ENCODE data around the gene TMEM30B.

TMEM30B gene

GRCh38 chr14:61304688-61305087, 23.6 kb upstream of the TMEM30B start:
- no peak overlapping the region for H2AFZ ChIP-seq (ENCODE audit: low read length)
- TF ChIP-seq EZH2 (IDR thresholded peaks at IDR 0.05; ENCODE audit: borderline replicate concordance, low read length): no peak
- no peak for TF ChIP-seq CTCF (IDR thresholded peaks at IDR 0.05; ENCODE audit: low read length)
- H3K79me2 ChIP-seq (ENCODE audit: insufficient read depth, low read length): no peaks in the 10 kb centered on the region
- no peaks in the 10 kb centered on the region for H3F3A ChIP-seq (ENCODE audit: insufficient read depth, low read length)
- no peak overlapping the region for H3K9ac ChIP-seq (ENCODE audit: low read length)
- H3K4me2 ChIP-seq (ENCODE audit: low read length): no peak overlapping the region
- H3K27ac ChIP-seq (ENCODE audit: low read depth, low read length, poor library complexity, severe bottlenecking): no peak overlapping the region
- H3K9me2 ChIP-seq (ENCODE audit: low read depth, low read length): no peaks in the 10 kb centered on the region
- H3K9me3 ChIP-seq (ENCODE audit: low read length): no peaks in the 10 kb centered on the region
- no peaks in the 10 kb centered on the region for H3K36me3 ChIP-seq (ENCODE audit: insufficient read depth, low read length)
- no peaks in the 10 kb centered on the region for H3K27me3 ChIP-seq (ENCODE audit: insufficient read depth, low read length)
- no peaks in the 10 kb centered on the region for H4K20me1 ChIP-seq (ENCODE audit: insufficient read depth, low read length)
- H3K4me1 ChIP-seq (ENCODE audit: insufficient read depth, low read length, severe bottlenecking): no peaks in the 10 kb centered on the region
- H3K4me3 ChIP-seq (ENCODE audit: low read depth, low read length, poor library complexity, severe bottlenecking): no peak overlapping the region

- no peaks in the 10 kb centered on the region for H3F3A ChIP-seq (ENCODE audit: insufficient read depth, low read length)
- no peaks in the 10 kb centered on the region for H3K9me3 ChIP-seq (ENCODE audit: low read length)
- no peaks in the 10 kb centered on the region for H3K27me3 ChIP-seq (ENCODE audit: insufficient read depth, low read length)
- H3K36me3 ChIP-seq (ENCODE audit: insufficient read depth, low read length): no peaks in the 10 kb centered on the region
- H3K27ac ChIP-seq (ENCODE audit: low read depth, low read length, poor library complexity, severe bottlenecking): no peak overlapping the region
- TF ChIP-seq EZH2 (IDR thresholded peaks at IDR 0.05; ENCODE audit: borderline replicate concordance, low read length): no peak
- no peak for TF ChIP-seq CTCF (IDR thresholded peaks at IDR 0.05; ENCODE audit: low read length)
- H3K4me1 ChIP-seq (ENCODE audit: insufficient read depth, low read length, severe bottlenecking): no peaks in the 10 kb centered on the region
- no peaks in the 10 kb centered on the region for H3K79me2 ChIP-seq (ENCODE audit: insufficient read depth, low read length)
- H2AFZ ChIP-seq (ENCODE audit: low read length): no peak overlapping the region
- H3K4me2 ChIP-seq (ENCODE audit: low read length): no peak overlapping the region
- H3K9ac ChIP-seq (ENCODE audit: low read length): no peak overlapping the region
- H4K20me1 ChIP-seq (ENCODE audit: insufficient read depth, low read length): no peaks in the 10 kb centered on the region
- no peaks in the 10 kb centered on the region for H3K9me2 ChIP-seq (ENCODE audit: low read depth, low read length)
- H3K4me3 ChIP-seq (ENCODE audit: low read depth, low read length, poor library complexity, severe bottlenecking): no peak overlapping the region
These were observed 19.6 kb upstream of the TMEM30B start for GRCh38 chr14:61300754-61301153.

GRCh38 chr14:61300209-61300608, 19.1 kb upstream of the TMEM30B start:
- no peak overlapping the region for H3K27ac ChIP-seq (ENCODE audit: low read depth, low read length, poor library complexity, severe bottlenecking)
- no peak overlapping the region for H3K4me3 ChIP-seq (ENCODE audit: low read depth, low read length, poor library complexity, severe bottlenecking)
- H3K27me3 ChIP-seq (ENCODE audit: insufficient read depth, low read length): no peaks in the 10 kb centered on the region
- H3K4me2 ChIP-seq (ENCODE audit: low read length): no peak overlapping the region
- no peaks in the 10 kb centered on the region for H3K36me3 ChIP-seq (ENCODE audit: insufficient read depth, low read length)
- H4K20me1 ChIP-seq (ENCODE audit: insufficient read depth, low read length): no peaks in the 10 kb centered on the region
- H3K9ac ChIP-seq (ENCODE audit: low read length): no peak overlapping the region
- no peaks in the 10 kb centered on the region for H3K4me1 ChIP-seq (ENCODE audit: insufficient read depth, low read length, severe bottlenecking)
- no peak overlapping the region for H2AFZ ChIP-seq (ENCODE audit: low read length)
- TF ChIP-seq EZH2 (IDR thresholded peaks at IDR 0.05; ENCODE audit: borderline replicate concordance, low read length): no peak
- no peak for TF ChIP-seq CTCF (IDR thresholded peaks at IDR 0.05; ENCODE audit: low read length)
- H3K9me3 ChIP-seq (ENCODE audit: low read length): no peaks in the 10 kb centered on the region
- H3K79me2 ChIP-seq (ENCODE audit: insufficient read depth, low read length): no peaks in the 10 kb centered on the region
- no peaks in the 10 kb centered on the region for H3K9me2 ChIP-seq (ENCODE audit: low read depth, low read length)
- H3F3A ChIP-seq (ENCODE audit: insufficient read depth, low read length): no peaks in the 10 kb centered on the region

Data from OCI-LY1 (cell line).